ENCODE data around the gene ZNF169.
"Not testable (repeated sequence)": the region's sequence is repeated elsewhere in the genome, so short reads cannot be mapped to it uniquely, and the experiment has no call there.

ZNF169 gene

GRCh38 chr9:94259077-94259862 lies at the start of gene ZNF169:
ZNF169 (plus strand) TSS chr9:94259298; CDS start chr9:94278813, 19,515 bp downstream.
- DNase-seq, result peak; percentile 59 to 86

- no peak for DNase-seq
These were observed 48.2 kb upstream of the ZNF169 start for GRCh38 chr9:94210616-94211603.

GRCh38 chr9:94212091-94212490 lies 47.0 kb upstream of the ZNF169 start:
- DNase-seq, result no peak

GRCh38 chr9:94212531-94212930 lies 46.6 kb upstream of the ZNF169 start:
- DNase-seq, result no peak

GRCh38 chr9:94213511-94214124 lies 45.5 kb upstream of the ZNF169 start:
- DNase-seq, result peak; percentile 74 to 86

GRCh38 chr9:94222870-94223269 lies 36.2 kb upstream of the ZNF169 start:
- no peak for DNase-seq

- not testable (repeated sequence) for DNase-seq
These were observed 33.7 kb upstream of the ZNF169 start for GRCh38 chr9:94225413-94225812.

GRCh38 chr9:94228616-94229015 lies 30.5 kb upstream of the ZNF169 start:
- no peak for DNase-seq

GRCh38 chr9:94232428-94232827 lies 26.7 kb upstream of the ZNF169 start:
- no peak for DNase-seq

GRCh38 chr9:94241098-94241497 lies 18.0 kb upstream of the ZNF169 start:
- DNase-seq, result not testable (repeated sequence)

- no peak for DNase-seq
These were observed 13.4 kb upstream of the ZNF169 start for GRCh38 chr9:94245651-94246050.

- no peak for DNase-seq
These were observed 8.6 kb upstream of the ZNF169 start for GRCh38 chr9:94250456-94250855.

- no peak for DNase-seq
These were observed 3.1 kb upstream of the ZNF169 start for GRCh38 chr9:94256007-94256406.

GRCh38 chr9:94265626-94266402 lies 6.7 kb downstream of the ZNF169 start:
- not testable (repeated sequence) for DNase-seq

GRCh38 chr9:94269264-94269663 lies 10.2 kb downstream of the ZNF169 start:
- DNase-seq, result peak; percentile 60 to 89

- no peak for DNase-seq
These were observed 10.9 kb downstream of the ZNF169 start for GRCh38 chr9:94270009-94270408.

GRCh38 chr9:94277029-94277428 lies 17.9 kb downstream of the ZNF169 start:
- DNase-seq, result not testable (repeated sequence)

GRCh38 chr9:94277885-94278536 lies 18.9 kb downstream of the ZNF169 start:
- DNase-seq, result no peak

- DNase-seq, result no peak
These were observed 21.4 kb downstream of the ZNF169 start for GRCh38 chr9:94280409-94280989.

GRCh38 chr9:94281101-94281500 lies 22.0 kb downstream of the ZNF169 start:
- no peak for DNase-seq

GRCh38 chr9:94286116-94286515 lies 27.0 kb downstream of the ZNF169 start:
- no peak for DNase-seq
